Stimulated activated CD8-positive, alpha-beta memory T cell treated with anti-CD3 and anti-CD28 coated beads, Interleukin-12 subunit alpha, Interleukin-12 subunit beta, amount 100 ng/mL, for 1 hour (primary cell): ENCODE measurements around the gene HELT.
"Not testable (repeated sequence)": the region's sequence is repeated elsewhere in the genome, so short reads cannot be mapped to it uniquely, and the experiment has no call there.

ENCODE experiments used
- DNase-seq: peaks from one replicate; pipeline ENCODE4 v3.0.0-alpha.2; 2020; ENCODE audit warnings: low read depth

HELT gene, protein sequence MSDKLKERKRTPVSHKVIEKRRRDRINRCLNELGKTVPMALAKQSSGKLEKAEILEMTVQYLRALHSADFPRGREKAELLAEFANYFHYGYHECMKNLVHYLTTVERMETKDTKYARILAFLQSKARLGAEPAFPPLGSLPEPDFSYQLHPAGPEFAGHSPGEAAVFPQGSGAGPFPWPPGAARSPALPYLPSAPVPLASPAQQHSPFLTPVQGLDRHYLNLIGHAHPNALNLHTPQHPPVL

DNA sequence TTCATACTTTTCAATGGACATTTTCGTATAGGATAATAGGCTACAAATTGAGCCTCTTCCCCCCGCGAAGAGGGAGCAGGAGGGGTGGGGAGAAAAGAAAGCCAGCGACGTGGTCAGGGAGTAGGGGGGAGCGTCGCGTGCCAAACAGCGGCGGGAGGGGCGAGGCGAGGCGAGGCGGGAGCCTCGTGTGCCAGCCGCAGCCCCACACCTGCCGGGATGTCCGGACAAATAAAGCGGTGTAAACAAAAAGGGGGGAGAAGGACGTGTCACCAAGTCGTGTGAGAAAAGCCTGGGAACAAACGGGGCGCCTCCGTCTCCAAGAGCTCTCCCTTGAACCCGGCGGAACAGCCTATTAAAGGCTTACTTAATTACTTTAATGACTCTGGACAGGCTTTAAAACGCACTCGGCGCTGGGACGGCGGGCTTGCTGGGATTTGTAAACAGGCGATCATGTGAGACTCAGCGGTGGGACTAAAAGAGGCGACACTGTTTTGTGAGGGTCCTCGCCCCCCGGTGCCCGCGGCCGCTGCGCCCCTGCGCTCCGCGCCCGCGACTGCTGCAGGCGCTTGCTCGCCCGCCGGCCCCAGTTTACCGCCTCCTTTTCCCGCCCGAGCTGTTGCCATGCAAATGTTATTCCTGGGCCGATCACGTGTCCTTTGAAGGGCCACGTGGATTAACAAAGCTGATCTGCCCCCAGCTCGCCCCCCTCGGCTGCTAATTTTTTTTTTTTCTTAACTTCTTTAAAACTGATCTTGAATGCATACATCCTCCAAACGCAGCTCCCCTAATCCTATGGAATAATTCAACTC is at the start of gene HELT:
Gene HELT, plus strand, starts transcription at position 527 of the 809 bp plus-strand sequence. CDS start 439 bp downstream, outside the sequence.
- no peak for DNase-seq

DNA sequence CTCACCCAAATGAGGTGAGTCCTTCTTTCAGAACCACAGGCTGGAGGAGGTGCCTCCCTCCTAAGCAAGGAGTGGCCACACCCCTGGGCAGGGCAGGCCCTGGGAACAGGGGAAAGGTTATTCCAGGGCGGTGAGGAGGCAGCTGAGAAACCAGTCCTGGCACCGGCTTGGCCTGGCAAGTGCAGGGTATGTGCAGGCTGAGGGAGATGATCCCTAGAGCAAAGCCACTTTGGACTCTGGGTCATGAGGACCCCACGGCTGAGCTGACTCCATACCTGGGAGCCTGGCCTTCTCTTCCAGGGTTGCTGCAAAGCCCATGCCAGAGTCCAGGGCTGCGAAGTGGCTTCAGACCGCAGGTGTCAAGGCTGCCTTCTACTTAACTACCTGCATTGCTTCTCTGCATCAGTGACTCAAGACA is 49.5 kb upstream of the HELT start:
- DNase-seq: no peak

DNA sequence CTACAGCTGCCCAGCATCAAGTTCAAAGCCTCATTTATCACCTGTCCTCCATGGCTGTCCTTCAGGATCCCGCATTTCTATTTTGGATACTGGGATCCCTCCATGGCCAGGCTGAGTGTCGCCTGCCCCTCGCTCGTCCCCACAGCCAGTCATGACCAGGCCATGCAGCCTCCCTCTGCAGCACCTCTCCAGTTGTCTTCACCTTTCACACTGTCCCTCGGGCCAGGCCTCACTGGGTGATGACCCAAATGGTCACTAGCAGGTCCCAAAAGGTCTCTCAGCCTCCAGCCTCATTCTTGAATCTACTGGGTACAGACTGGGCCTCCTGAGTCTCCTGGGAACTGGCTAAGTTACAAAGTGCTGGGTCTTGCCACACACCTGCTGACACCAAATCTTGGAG is 48.7 kb upstream of the HELT start:
- no peak for DNase-seq

DNA sequence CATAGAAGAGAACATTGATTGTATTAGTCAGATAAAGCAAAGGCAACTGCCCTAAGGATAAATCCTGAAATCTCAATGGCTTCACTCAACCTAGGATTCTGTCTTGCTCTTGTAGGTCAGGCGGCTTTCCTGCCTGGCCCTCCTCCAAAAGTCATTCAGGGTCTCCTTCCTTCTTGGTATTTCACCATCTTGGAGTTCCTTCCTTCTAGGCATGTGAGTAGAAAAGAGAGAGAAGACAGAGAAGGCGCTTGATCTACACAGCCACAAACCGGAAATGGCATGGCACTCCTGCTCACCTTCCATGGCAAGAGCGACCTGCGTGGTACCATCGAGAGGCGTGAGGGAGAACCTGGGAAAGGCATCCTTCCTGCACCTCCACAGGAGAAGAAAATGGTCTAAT is 45.3 kb upstream of the HELT start:
- no peak for DNase-seq

DNA sequence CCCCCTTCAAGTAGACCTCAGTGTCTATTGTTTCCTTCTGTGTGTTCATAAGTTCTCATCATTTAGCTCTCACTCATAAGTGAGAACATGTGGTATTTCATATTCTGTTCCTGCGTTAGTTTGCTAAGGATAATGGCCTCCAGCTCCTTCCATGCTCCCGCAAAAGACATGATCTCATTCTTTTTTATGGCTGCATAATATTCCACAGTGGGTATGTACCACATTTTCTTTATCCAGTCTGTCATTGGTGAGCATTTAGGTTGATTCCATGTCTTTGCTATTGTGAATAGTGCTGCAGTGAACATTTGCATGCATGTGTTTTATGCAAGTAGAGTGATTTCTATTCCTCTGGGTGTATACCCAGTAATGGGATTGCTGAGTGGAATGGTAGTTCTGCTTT is 41.9 kb upstream of the HELT start:
- not testable (repeated sequence) for DNase-seq

DNA sequence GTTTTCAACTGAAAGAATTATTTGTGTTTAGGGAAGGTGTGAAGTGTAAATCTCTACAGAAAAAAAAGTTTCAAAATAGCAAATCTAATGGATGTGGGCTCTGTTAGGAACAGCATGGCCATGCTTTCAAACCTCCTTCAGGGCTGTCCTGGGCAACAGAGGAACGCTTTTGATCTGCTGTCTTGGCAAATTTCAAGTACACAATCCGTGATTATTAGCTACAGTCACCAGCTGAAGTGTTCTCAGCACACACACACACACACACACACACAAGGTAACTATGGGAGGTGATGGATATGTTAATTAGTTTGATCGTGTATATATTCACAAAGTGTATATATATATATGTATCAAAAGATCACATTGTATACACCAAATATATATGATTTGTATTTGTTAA is 40.5 kb upstream of the HELT start:
- DNase-seq: no peak

DNA sequence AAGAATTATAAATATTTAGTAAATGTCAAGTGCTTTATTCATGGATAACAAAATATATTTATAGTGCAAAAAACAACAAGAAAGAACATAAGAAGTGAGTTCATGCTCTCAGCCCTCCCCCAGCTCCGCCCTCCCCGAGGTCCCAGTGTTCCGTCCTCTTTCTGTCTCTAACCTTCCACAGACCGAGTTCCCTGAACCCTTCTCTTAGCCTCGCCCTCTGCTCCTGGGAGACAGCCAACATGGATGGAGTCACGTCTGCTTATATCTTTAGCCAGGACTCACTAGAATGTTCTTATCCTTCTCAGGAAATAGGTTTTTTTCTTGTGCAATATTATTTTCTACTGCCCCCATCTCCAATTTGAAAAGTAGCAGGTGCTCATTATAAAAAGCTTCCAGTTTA is 40.1 kb upstream of the HELT start:
- DNase-seq: no peak

DNA sequence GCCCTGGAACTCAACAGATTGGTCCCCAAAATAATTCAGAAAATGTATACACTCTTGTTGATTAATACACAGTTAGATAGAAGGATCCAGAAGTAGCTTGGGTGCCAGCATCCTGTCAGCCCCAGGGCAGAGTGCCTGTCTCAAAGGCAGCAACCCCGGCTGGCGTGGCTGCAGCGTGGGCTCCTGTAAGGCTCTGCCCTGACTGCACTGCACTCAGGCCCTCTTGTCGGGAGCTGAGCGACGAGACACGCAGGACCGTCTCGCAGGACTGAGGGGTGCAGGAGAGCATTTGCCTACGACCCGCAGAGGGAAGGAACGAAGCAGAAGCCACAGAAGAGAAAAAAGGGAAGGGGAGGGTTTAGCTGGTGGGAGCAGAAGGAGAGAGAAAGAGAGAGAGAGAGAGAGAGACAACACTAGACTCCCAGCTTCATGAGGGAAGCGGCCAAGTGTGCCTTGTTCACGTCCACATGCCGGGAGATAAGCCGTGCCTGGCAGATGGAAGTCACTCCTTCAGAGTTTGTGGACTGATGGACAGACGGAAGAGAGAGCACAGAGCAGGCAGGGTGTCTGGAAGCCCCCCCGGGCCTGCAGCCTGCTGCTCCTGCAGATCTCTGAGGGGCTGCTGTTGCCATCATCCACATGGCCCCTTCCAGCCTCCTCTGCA is 38.7 kb upstream of the HELT start:
- DNase-seq: no peak

DNA sequence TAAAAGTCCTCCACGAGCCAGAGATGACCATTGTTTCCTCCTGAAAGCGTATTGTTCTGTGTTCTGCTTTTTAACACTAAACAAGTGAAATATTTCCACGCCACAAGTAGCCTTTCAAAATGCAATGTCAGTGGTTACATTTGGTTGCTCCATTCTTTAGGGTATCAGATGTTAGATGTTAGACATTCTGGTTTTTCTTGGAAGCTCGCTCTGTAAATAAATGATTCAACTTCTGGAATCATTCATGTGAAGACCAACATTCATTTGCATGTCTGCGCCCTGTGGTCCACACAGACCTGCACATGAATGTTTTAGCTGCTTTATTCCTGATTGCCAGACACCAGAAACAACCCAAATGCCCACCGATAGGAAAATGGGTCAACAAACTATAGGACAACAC is 38.0 kb upstream of the HELT start:
- no peak for DNase-seq

DNA sequence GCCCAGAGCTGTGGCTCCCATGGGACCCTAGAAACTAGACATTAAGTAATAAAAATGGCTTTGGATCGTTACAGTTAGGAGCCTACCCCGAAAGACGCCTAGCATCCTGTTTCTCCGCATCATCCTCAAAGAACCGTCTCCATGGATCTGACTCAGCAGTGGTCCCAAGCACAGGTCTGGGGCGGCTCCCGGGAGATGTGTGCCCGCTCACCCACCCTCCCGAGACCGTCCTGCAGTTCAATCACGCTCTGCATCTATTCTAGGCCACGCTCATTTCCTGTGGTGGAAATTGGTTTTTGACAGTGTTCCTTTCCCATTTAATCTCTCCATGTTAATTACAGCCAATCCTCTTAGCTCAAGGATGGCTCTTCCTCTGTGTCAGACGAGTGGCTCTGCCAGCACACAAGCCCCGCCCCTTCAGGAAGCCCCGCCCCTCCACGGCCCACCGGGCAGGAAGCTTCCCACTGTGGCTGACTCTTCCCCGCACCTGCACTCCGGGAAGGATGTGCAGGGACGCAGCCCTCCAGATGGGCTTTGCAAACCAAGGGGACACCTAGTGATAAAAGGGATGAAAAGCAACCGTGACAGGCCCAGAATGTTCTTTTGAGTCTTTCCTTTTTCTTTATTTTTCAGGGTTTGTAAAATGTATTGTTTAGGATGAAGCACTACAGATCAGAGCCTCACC is 34.5 kb upstream of the HELT start:
- peak; percentile 21 for DNase-seq

DNA sequence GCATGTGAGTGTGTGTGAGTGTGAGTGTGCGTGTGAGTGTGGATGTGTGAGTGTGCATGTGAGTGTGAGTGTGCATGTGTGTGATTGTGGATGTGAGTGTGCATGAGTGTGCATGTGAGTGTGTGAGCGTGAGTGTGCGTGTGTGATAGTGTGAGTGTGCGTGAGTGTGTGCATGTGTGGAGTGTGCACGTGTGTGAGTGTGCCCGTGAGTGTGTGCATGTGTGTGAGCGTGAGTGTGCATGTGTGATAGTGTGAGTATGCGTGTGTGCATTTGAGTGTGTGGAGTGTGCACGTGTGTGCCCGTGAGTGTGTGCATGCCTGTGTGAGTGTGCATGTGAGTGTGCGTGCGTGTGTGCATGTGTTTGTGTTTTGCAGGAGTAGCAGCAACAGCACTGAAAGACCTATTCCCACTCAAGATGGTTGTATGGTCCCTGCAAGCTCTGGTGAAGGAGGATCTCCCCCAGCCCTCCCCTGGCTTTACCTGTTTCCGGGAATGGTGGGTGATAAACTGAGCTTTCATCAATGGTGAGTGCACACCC is 30.7 kb upstream of the HELT start:
- DNase-seq: no peak

DNA sequence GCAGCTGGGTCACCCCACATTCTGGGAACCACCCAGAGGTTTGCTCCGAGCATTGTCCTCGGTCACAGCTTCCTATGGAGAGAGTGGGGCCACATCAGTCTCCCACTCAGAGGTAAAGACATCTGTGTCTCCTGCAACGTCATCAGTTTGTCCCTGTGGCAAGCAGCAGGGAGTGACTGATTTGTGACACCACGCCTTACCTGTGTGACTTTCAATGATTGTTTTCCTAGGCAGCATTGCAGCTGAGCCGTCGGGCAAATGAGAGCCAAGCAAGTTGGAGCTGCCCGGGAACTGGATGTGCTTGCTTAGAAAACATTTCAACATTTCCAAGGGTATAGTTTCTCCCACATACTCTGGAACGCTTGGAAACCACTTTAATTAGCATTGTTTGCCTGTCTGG is 29.7 kb upstream of the HELT start:
- DNase-seq: no peak

DNA sequence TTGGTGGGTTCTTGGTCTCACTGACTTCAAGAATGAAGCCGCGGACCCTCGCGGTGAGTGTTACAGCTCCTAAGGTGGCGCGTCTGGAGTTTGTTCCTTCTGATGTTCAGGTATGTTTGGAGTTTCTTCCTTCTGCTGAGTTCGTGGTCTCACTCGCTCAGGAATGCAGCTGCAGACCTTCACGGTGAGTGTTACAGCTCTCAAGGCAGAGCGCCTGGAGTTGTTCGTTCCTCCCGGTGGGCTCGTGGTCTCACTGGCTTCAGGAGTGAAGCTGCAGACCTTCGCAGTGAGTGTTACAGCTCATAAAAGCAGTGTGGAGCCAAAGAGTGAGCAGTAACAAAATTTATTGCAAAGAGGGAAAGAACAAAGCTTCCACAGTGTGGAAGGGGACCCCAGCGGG is 29.0 kb upstream of the HELT start:
- DNase-seq: not testable (repeated sequence)

DNA sequence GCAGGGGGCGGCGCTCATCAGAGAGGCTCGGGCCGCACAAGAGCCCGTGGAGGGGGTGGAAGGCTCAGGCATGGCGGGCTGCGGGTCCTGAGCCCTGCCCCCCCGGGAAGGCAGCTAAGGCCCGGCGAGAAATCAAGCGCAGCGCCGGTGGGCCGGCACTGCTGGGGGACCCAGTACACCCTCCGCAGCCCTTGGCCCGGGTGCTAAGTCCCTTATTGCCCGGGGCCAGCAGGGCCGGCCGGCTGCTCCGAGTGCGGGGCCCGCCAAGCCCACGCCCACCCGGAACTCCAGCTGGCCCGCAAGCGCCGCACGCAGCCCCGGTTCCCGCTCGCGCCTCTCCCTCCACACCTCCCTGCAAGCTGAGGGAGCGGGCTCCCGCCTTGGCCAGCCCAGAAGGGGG is 28.2 kb upstream of the HELT start:
- DNase-seq: not testable (repeated sequence)

DNA sequence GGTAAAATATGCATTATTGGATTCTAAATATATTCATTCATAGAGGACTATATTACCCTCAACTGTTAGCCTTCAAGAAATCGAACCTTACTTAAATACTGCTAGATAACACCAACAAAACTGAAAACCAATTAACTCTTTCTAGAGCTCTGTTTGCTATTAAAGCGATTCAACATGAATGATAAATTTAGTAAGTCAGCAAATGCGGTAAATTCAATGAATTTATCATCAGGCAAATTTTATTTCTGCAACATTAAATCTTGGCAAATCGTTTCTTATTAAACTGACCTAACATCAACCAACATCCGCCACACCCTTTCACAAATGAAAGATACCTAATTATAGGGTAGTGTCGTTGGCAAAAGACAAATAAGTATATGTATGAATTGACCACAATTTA is 26.4 kb upstream of the HELT start:
- DNase-seq: no peak

DNA sequence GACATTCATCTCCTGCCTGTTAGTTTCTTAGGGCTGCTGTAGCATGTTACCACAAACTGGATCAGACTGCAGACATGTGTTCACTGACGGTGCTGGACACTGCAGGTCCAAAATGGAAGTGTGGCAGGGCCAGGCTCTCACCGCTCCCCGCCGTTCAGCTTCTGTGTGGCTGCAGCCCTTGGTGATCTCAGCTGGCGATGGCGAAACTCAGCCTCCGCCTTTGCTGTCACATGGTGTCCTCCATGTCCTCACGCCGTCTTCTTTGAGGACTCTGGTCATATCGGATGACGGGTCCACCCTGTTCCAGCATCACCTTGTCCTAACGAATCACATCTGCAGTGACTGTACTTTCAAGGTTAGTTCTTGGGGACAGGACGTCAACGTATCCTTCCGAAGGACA is 25.9 kb upstream of the HELT start:
- DNase-seq: no peak

DNA sequence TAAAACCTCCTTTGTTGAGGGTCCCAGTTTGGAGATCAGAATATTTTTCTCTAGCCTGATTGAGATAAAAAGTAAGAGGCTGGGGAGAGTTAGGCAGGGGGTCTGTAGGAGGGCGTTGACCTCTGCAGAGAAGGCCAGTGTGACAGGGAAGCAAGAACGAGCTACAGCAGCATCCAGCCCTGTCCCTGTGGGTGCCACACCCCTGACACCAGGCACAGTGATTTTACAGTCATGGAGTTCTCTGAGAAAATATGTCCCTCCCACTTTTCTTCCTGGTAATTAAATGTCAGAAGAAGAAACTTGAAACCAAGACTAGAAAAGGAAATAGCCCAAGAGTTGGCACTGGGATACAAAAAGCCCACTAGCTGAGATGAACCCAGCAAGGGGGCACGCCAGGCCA is 25.0 kb upstream of the HELT start:
- DNase-seq: no peak

DNA sequence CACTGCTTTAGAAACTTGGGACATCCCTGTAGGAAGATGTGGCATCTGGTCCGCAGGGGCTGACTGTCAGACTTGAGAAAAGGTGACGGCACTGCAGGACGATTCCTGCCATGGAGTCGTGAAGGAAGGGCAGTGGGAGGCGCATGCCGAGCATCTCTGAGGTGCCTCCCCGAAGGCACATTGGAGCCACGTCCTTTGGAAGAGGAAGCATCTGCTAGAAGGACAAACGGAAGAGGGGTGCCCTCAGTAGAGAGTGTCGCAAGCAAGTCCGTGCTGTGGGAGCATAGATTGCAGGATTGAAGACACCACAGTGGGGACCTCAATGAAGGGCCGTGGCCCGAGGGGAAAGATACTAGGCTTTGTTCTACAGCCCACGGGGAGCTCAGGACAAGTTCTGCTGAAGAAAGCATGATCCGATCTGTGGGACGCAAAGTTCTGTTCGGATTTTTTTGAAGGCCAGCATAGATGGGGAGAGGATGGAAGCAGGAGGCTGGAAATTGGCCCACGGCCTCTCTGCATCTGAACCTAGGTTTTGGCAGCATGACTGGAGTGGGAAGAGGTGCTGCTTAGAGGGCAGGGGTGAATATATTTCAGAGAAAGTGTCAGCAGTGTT is 24.2 kb upstream of the HELT start:
- no peak for DNase-seq

DNA sequence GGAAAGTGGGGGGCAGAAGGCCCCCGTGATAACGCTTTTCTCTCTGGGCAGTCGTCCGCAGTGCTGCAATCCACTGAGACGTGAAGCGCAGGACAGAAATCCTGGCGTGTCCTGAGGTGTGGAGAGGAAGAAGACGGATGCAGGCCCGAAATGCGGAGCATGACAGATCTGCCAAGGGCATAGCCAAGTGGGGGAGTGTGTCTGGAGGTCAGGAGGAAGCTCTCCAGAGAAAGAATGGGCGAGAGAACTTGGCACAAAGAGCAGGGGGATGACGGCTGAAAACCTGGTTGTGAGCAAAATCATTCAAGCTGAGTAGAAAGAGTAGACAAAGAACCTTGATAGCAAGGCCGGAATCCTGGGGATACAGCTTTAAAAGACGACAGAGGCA is 23.7 kb upstream of the HELT start:
- no peak for DNase-seq

DNA sequence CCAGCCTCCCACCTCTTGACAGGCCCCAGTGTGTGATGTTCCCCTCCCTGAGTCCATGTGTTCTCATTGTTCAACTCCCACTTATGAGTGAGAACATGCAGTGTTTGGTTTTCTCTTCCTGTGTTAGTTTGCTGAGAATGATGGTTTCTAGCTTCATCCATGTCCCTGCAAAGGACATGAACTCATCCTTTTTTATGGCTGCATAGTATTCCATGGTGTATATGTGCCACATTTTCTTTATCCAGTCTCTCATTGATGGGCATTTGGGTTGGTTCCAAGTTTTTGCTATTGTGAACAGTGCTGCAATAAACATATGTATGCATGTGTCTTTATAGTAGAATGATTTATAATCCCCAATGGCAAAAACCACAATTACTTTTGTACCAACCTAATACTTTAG is 20.6 kb upstream of the HELT start:
- DNase-seq: not testable (repeated sequence)

DNA sequence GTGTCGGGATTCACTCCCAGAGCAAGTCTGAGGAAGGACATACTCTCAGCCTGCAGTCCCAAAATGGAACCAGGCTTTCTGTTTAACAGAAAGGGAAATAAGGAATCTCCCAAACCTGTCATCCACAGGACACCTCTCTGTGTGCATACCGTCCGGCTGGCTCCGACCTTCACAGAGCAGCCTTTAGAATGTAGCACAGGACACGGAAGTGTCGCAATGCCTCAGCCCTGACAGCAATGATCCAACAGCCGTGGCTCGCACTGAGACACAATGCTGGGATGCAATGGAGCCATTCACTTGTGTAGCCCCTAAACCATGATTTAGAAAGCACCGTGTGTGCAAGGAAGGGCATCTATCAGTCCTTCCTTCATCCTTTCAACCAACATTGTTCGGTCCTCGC is 15.5 kb upstream of the HELT start:
- DNase-seq: no peak
